ENCODE results near the gene FXR2. TPM values are rescaled to one million over a fixed set of nuclear protein-coding genes. Genes with fewer than 3 reads are reported as not detected.

The FXR2 gene
- total RNA-seq, 1 experiment from 2014 or later = 60.7 TPM

DNA sequence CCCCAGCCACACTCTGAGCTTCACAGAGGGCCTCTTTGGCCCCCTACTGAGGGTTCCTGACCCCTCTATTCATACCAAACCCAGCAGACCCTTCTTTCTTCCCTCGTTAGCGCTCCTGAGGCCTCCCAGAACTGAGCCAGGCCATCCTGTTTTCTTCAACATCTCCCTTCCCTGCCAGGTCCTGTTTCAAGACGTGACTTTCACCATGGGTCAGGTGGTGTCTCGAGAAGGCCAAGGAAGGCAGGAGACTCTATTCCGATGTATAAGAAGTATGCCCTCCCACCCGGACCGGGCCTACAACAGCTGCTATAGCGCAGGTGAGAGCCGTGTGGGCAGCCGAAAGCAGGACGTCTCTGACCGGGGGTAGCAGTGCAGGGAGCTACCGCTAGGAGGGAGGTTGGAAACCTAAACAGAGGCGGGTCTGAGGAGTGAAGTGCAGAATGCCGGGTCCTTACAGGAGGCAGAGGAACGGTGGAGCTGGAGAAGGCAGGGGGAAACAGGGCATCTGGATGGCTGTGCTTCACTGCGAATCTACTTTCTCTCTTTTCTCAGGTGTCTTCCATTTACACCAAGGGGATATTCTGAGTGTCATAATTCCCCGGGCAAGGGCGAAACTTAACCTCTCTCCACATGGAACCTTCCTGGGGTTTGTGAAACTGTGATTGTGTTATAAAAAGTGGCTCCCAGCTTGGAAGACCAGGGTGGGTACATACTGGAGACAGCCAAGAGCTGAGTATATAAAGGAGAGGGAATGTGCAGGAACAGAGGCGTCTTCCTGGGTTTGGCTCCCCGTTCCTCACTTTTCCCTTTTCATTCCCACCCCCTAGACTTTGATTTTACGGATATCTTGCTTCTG lies 54.3 kb downstream of the FXR2 start:
- no peak for DNase-seq (ENCODE audit: unreplicated experiment)
- Mint-ChIP-seq H3K9me3 (ENCODE audit: unreplicated experiment) (no peaks in the 10 kb centered on the region), H3K4me3 (ENCODE audit: unreplicated experiment) (peak overlapping the region; percentile 81), H3K27ac (ENCODE audit: low read depth, unreplicated experiment) (peak overlapping the region; percentile 91), H3K4me1 (ENCODE audit: insufficient read depth, unreplicated experiment) (peaks cover 42% of the 10 kb centered on the region), H3K27me3 (ENCODE audit: insufficient read depth, unreplicated experiment) (no peaks in the 10 kb centered on the region), H3K36me3 (ENCODE audit: insufficient read depth, unreplicated experiment) (peaks cover 24% of the 10 kb centered on the region)
- peak; percentile 37 for TF ChIP-seq CTCF (IDR thresholded peaks at IDR 0.05; ENCODE audit: unreplicated experiment)
- POLR2A ChIA-PET = interaction anchor here (0.6 to 6.0 kb wide), 50 partner anchors 9 to 319 kb away, joined by 3 to 71 read pairs (median 5); partner anchors contain the start of genes CD68, GPS2, MPDU1 and NEURL4
- BruUV-seq (replicated peaks) = no TSS peak
- CTCF ChIA-PET = interaction anchor here (0.6 to 7.1 kb wide), 57 partner anchors 10 to 600 kb away, joined by 3 to 123 read pairs (median 4); partner anchors contain the start of genes CD68, CHRNB1, TMEM102 and TMEM95
- intact Hi-C loops (cut with micrococcal nuclease) = loop anchor here (1.0 kb wide), 6 partner anchors 29 to 280 kb away; partner anchors contain the start of gene POLR2A

GRCh38 chr17:7559320-7560171 lies 55.2 kb downstream of the FXR2 start:
- intact Hi-C loops (cut with micrococcal nuclease) = no loop called here
- H3K4me3 Mint-ChIP-seq (ENCODE audit: unreplicated experiment) = peak overlapping the region; percentile 81
- no peaks in the 10 kb centered on the region for H3K9me3 Mint-ChIP-seq (ENCODE audit: unreplicated experiment)
- H3K4me1 Mint-ChIP-seq (ENCODE audit: insufficient read depth, unreplicated experiment) = peaks cover 42% of the 10 kb centered on the region
- CTCF ChIA-PET = interaction anchor here (0.7 to 7.1 kb wide), 31 partner anchors 10 to 519 kb away, joined by 3 to 123 read pairs (median 6); partner anchors contain the start of genes CD68, CHRNB1, TMEM102 and TMEM95
- no peaks in the 10 kb centered on the region for H3K27me3 Mint-ChIP-seq (ENCODE audit: insufficient read depth, unreplicated experiment)
- H3K27ac Mint-ChIP-seq (ENCODE audit: low read depth, unreplicated experiment) = peak overlapping the region; percentile 91
- no TSS peak for BruUV-seq (replicated peaks)
- no peak for TF ChIP-seq CTCF (IDR thresholded peaks at IDR 0.05; ENCODE audit: unreplicated experiment)
- peak; percentile 75 for DNase-seq (ENCODE audit: unreplicated experiment)
- H3K36me3 Mint-ChIP-seq (ENCODE audit: insufficient read depth, unreplicated experiment) = peaks cover 17% of the 10 kb centered on the region
- POLR2A ChIA-PET = interaction anchor here (0.5 to 6.0 kb wide), 33 partner anchors 10 to 326 kb away, joined by 3 to 71 read pairs (median 7); partner anchors contain the start of genes CD68, MPDU1, POLR2A and SOX15

DNA sequence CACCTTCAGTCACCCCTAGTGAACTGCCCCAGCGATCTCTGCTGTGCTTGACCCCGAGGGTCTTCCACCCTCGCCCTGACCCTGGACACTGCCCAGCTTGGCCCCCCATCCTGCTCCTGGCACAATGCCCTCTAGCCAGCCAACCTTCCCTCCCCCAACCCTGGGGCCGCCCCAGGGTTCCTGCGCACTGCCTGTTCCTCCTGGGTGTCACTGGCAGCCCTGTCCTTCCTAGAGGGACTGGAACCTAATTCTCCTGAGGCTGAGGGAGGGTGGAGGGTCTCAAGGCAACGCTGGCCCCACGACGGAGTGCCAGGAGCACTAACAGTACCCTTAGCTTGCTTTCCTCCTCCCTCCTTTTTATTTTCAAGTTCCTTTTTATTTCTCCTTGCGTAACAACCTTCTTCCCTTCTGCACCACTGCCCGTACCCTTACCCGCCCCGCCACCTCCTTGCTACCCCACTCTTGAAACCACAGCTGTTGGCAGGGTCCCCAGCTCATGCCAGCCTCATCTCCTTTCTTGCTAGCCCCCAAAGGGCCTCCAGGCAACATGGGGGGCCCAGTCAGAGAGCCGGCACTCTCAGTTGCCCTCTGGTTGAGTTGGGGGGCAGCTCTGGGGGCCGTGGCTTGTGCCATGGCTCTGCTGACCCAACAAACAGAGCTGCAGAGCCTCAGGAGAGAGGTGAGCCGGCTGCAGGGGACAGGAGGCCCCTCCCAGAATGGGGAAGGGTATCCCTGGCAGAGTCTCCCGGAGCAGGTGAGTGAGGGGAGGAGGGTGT lies 56.0 kb downstream of the FXR2 start, which contains the start of gene TNFSF13:
Gene TNFSF13 (plus strand): TSS at position 207 of the 776 bp plus-strand sequence. CDS start 290 bp downstream, at position 497.
- Mint-ChIP-seq H3K4me1 (ENCODE audit: insufficient read depth, unreplicated experiment) (peaks cover 42% of the 10 kb centered on the region), H3K27me3 (ENCODE audit: insufficient read depth, unreplicated experiment) (no peaks in the 10 kb centered on the region), H3K9me3 (ENCODE audit: unreplicated experiment) (no peaks in the 10 kb centered on the region), H3K4me3 (ENCODE audit: unreplicated experiment) (peak within 1 kb of the TSS; percentile 81), H3K36me3 (ENCODE audit: insufficient read depth, unreplicated experiment) (peaks cover 17% of the 10 kb centered on the region), H3K27ac (ENCODE audit: low read depth, unreplicated experiment) (peak within 1 kb of the TSS; percentile 91)
- intact Hi-C loops (cut with micrococcal nuclease) = no loop called here
- ChIA-PET CTCF (interaction anchor here (0.6 to 7.1 kb wide), 6 partner anchors 13 to 492 kb away, joined by 3 to 123 read pairs (median 4); no protein-coding TSS in a partner anchor), POLR2A (interaction anchor here (0.5 to 6.0 kb wide), 19 partner anchors 14 to 374 kb away, joined by 3 to 71 read pairs (median 4); partner anchors contain the start of genes CD68, POLR2A, SOX15 and WRAP53)
- no TSS peak for BruUV-seq (replicated peaks)
- peak; percentile 65 for DNase-seq (ENCODE audit: unreplicated experiment)
- no peak for TF ChIP-seq CTCF (IDR thresholded peaks at IDR 0.05; ENCODE audit: unreplicated experiment)

All from MCF 10A (cell line).